T-helper 2 cell treated with Interferon-gamma antibody and Interleukin-4, amounts not matched to agents 5 μg/mL and 100 μg/mL, for 36 hours (primary cell): ENCODE results near the gene SMAD3.
"Not testable (repeated sequence)": the region's sequence is repeated elsewhere in the genome, so short reads cannot be mapped to it uniquely, and the experiment has no call there.

ENCODE experiments used
- DNase-seq: peaks from one replicate; pipeline ENCODE4 v3.0.0; 2021; ENCODE audit warnings: low spot score
- H3K27ac Mint-ChIP-seq: one replicate; pipeline ENCODE4 v1.8.0; 2021; ENCODE audit warnings: mild to moderate bottlenecking, mixed read lengths
- H3K27me3 Mint-ChIP-seq: one replicate; pipeline ENCODE4 v1.8.0; 2021; ENCODE audit warnings: low read depth, mixed read lengths
- H3K36me3 Mint-ChIP-seq: one replicate; pipeline ENCODE4 v1.8.0; 2021; ENCODE audit warnings: low read depth, mixed read lengths
- H3K4me1 Mint-ChIP-seq: one replicate; pipeline ENCODE4 v1.8.0; 2021; ENCODE audit warnings: low read depth, mixed read lengths
- H3K4me3 Mint-ChIP-seq: one replicate; pipeline ENCODE4 v1.8.0; 2022; ENCODE audit warnings: mild to moderate bottlenecking, moderate library complexity, mixed read lengths
- H3K9me3 Mint-ChIP-seq: one replicate; pipeline ENCODE4 v1.8.0; 2021; ENCODE audit warnings: mixed read lengths

Gene SMAD3

DNA sequence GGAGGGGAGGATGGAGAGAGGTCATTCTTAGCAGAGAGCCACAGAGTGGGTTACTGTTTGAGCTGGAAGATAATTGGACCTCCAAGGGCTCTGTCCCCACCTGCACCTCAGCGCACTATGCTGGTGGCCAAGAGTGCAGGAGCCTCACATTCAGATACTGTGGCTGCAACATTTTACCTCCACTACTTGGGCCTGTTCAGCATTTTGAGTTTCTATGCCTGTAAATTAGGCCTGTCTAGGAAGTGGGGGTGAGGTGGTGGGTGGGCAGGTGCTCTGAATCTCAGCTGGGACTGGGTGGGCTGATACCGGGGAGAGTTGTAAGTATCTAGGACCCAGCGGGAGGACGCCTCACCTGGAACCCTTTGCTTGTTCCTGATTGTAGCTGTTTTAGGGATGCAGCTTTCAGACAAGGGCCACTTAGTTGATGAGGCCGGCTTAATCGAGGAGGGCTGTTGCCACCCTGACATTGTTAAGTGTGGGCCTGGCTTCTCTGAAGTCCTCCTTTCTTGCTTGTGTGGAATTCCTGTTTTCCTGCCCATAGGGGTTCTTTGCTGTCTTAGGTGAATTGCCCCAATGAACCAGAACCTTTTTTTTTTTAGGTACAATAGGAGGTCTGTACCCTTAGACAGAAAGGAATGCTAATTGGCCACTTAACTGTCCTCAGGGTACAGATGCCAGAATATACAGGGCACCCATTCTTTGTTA is 83.8 kb downstream of the SMAD3 start:
- H3K27me3 Mint-ChIP-seq: no peaks in the 10 kb centered on the region
- no peak for DNase-seq
- peaks cover 64% of the 10 kb centered on the region for H3K4me1 Mint-ChIP-seq
- peak overlapping the region; percentile 64 for H3K27ac Mint-ChIP-seq
- H3K4me3 Mint-ChIP-seq: peak overlapping the region; percentile 11
- H3K9me3 Mint-ChIP-seq: no peaks in the 10 kb centered on the region
- peaks cover 16% of the 10 kb centered on the region for H3K36me3 Mint-ChIP-seq

DNA sequence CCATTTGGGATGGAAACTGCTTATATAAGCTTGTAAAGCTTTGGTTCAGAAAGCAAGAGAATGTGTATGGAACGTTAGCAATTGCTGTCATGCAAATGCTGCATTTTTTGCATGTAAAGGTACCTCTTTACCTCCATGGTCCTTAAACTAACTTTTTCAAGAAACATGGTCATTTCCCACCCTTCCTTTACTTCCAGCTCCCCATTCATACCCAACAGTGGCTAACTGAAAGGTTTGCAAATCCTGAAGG is 84.3 kb downstream of the SMAD3 start:
- no peaks in the 10 kb centered on the region for H3K9me3 Mint-ChIP-seq
- H3K36me3 Mint-ChIP-seq: peaks cover 17% of the 10 kb centered on the region
- no peaks in the 10 kb centered on the region for H3K27me3 Mint-ChIP-seq
- no peak for DNase-seq
- H3K4me1 Mint-ChIP-seq: peaks cover 61% of the 10 kb centered on the region
- H3K4me3 Mint-ChIP-seq: peak overlapping the region; percentile 46
- no peak overlapping the region for H3K27ac Mint-ChIP-seq

DNA sequence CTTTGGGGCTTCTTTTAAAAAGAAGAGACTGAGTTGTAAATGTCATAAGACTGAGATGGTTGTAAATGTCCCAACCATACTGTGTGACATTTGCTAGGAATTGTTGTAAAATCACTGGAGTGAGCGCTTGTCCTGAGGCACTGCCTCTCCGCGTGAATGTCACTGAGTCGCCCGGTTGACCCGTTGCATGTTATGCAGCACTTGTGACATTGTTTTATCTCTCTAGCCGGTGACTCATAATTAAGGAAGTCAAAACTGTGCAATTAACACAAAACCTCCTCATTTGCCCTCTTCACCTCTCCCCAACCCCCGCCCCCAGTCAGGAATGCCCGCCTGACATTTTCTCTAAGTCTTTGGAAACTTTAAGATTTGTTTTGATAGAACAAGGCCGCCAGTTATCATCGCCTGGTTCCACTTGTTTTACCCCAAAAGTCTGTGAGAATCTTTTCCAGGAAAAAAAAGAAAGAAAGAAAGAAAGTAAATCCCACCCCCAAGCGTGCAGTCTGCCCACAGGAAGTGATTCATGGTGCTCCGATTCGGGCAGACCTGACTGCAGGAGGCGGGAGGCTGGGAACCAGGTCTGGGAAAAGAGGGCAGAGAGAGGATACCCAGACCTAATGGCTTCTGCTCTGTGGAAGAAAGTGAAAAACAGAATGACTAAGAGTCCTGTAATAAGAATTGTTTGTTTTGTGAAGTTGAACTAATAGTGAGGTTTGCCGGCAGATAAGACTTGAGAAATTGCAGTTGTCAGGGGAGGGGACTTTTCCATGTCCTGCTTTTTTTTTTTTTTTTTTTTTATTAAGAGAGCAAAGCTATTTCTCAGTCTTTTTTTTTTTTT is 84.8 kb downstream of the SMAD3 start:
- H3K27me3 Mint-ChIP-seq: no peaks in the 10 kb centered on the region
- peak; percentile 55 for DNase-seq
- H3K4me3 Mint-ChIP-seq: peak overlapping the region; percentile 46
- peaks cover 21% of the 10 kb centered on the region for H3K36me3 Mint-ChIP-seq
- peaks cover 56% of the 10 kb centered on the region for H3K4me1 Mint-ChIP-seq
- no peaks in the 10 kb centered on the region for H3K9me3 Mint-ChIP-seq
- peak overlapping the region; percentile 21 for H3K27ac Mint-ChIP-seq

GRCh38 chr15:67152429-67152828 is 87.0 kb downstream of the SMAD3 start:
- H3K27ac Mint-ChIP-seq: no peak overlapping the region
- H3K27me3 Mint-ChIP-seq: no peaks in the 10 kb centered on the region
- H3K4me3 Mint-ChIP-seq: no peak overlapping the region
- peaks cover 35% of the 10 kb centered on the region for H3K36me3 Mint-ChIP-seq
- no peaks in the 10 kb centered on the region for H3K9me3 Mint-ChIP-seq
- DNase-seq: no peak
- peaks cover 40% of the 10 kb centered on the region for H3K4me1 Mint-ChIP-seq

DNA sequence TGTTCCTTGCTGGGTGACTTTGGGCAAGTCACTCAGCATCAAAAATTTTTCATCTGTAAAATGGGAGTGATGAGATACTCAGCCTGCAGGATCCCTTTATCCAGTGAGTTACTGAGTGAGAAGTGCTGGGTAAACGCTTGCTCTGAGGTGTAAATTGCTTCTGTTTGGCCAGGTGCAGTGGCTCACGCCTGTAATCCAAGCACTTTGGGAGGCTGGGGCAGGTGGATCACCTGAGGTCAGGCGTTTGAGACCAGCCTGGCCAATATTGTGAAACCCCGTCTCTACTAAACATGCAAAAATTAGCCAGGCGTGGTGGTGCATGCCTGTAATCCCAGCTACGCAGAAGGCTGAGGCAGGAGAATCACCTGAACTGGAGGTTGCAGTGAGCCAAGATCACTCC is 87.6 kb downstream of the SMAD3 start:
- not testable (repeated sequence) for H3K4me3 Mint-ChIP-seq, H3K27ac Mint-ChIP-seq, H3K9me3 Mint-ChIP-seq, H3K27me3 Mint-ChIP-seq, DNase-seq
- H3K36me3 Mint-ChIP-seq: peaks cover 38% of the 10 kb centered on the region
- peaks cover 40% of the 10 kb centered on the region for H3K4me1 Mint-ChIP-seq

GRCh38 chr15:67154249-67154648 is 88.8 kb downstream of the SMAD3 start:
- Mint-ChIP-seq H3K9me3 (no peaks in the 10 kb centered on the region), H3K27ac (no peak overlapping the region), H3K4me1 (peaks cover 36% of the 10 kb centered on the region), H3K4me3 (no peak overlapping the region), H3K27me3 (no peaks in the 10 kb centered on the region), H3K36me3 (peaks cover 41% of the 10 kb centered on the region)
- DNase-seq: no peak

GRCh38 chr15:67156426-67156825 is 91.0 kb downstream of the SMAD3 start:
- no peak overlapping the region for H3K27ac Mint-ChIP-seq
- DNase-seq: no peak
- H3K27me3 Mint-ChIP-seq: no peaks in the 10 kb centered on the region
- H3K4me1 Mint-ChIP-seq: peaks cover 31% of the 10 kb centered on the region
- H3K36me3 Mint-ChIP-seq: peaks cover 39% of the 10 kb centered on the region
- no peak overlapping the region for H3K4me3 Mint-ChIP-seq
- H3K9me3 Mint-ChIP-seq: no peaks in the 10 kb centered on the region

- H3K27ac Mint-ChIP-seq: no peak overlapping the region
- H3K4me3 Mint-ChIP-seq: no peak overlapping the region
- no peaks in the 10 kb centered on the region for H3K27me3 Mint-ChIP-seq
- no peaks in the 10 kb centered on the region for H3K9me3 Mint-ChIP-seq
- peaks cover 31% of the 10 kb centered on the region for H3K4me1 Mint-ChIP-seq
- H3K36me3 Mint-ChIP-seq: peaks cover 39% of the 10 kb centered on the region
- no peak for DNase-seq
These were observed 91.4 kb downstream of the SMAD3 start for GRCh38 chr15:67156834-67157233.

- Mint-ChIP-seq H3K9me3 (no peaks in the 10 kb centered on the region), H3K4me1 (peaks cover 27% of the 10 kb centered on the region), H3K27me3 (no peaks in the 10 kb centered on the region), H3K27ac (no peak overlapping the region), H3K36me3 (peaks cover 35% of the 10 kb centered on the region), H3K4me3 (no peak overlapping the region)
- no peak for DNase-seq
These were observed 92.3 kb downstream of the SMAD3 start for GRCh38 chr15:67157521-67158252.

- H3K4me3 Mint-ChIP-seq: no peak overlapping the region
- H3K4me1 Mint-ChIP-seq: peaks cover 25% of the 10 kb centered on the region
- peaks cover 32% of the 10 kb centered on the region for H3K36me3 Mint-ChIP-seq
- DNase-seq: no peak
- no peaks in the 10 kb centered on the region for H3K27me3 Mint-ChIP-seq
- no peaks in the 10 kb centered on the region for H3K9me3 Mint-ChIP-seq
- no peak overlapping the region for H3K27ac Mint-ChIP-seq
These were observed 93.0 kb downstream of the SMAD3 start for GRCh38 chr15:67158367-67158766.

GRCh38 chr15:67161412-67161811 is 96.0 kb downstream of the SMAD3 start:
- H3K4me1 Mint-ChIP-seq: peaks cover 22% of the 10 kb centered on the region
- no peaks in the 10 kb centered on the region for H3K9me3 Mint-ChIP-seq
- H3K27me3 Mint-ChIP-seq: no peaks in the 10 kb centered on the region
- no peak overlapping the region for H3K4me3 Mint-ChIP-seq
- no peak for DNase-seq
- H3K27ac Mint-ChIP-seq: no peak overlapping the region
- H3K36me3 Mint-ChIP-seq: peaks cover 18% of the 10 kb centered on the region

DNA sequence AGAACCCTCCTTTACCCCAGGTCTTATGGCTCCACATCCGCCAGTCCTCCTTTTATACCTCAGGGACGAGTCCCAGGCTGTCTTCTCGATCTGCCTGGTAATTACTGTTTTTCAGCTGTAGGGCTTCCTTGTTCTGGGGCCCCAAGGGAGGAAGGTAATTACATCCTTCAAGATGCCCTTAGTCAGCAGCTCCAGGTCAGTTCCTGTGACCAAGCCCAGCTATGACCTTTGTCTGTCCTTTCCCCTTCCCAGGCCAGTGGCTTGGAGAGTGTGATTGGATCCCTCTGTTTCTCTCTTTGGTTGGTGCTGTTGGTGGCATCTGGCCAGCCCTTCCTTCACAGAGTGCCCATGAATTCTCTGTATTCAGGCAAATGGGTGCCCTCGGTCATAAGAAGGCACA is 96.5 kb downstream of the SMAD3 start:
- DNase-seq: no peak
- Mint-ChIP-seq H3K4me1 (peaks cover 21% of the 10 kb centered on the region), H3K36me3 (peaks cover 18% of the 10 kb centered on the region), H3K27me3 (no peaks in the 10 kb centered on the region), H3K4me3 (no peak overlapping the region), H3K9me3 (no peaks in the 10 kb centered on the region), H3K27ac (no peak overlapping the region)

DNA sequence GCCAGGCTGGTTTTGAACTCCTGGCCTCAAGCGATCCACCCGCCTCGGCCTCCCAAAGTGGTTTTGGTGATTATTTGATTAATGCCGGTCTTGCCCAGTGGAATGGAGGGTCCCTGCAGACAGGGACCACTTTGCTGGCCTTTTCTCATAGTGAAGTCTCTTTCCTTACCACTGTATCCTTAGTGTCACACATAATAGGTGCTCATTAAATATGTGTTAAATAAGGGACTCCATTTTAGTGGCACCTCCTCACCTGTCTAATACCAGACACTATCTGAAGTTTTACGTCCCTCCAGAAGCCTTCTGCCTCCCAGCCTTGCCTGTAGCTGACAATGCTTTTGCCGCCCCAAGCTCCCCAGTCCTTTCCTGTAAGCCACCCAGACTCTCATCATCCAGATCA is 97.8 kb downstream of the SMAD3 start:
- Mint-ChIP-seq H3K27me3 (no peaks in the 10 kb centered on the region), H3K9me3 (no peaks in the 10 kb centered on the region), H3K27ac (no peak overlapping the region), H3K4me1 (peaks cover 10% of the 10 kb centered on the region), H3K4me3 (no peak overlapping the region), H3K36me3 (peaks cover 22% of the 10 kb centered on the region)
- no peak for DNase-seq

DNA sequence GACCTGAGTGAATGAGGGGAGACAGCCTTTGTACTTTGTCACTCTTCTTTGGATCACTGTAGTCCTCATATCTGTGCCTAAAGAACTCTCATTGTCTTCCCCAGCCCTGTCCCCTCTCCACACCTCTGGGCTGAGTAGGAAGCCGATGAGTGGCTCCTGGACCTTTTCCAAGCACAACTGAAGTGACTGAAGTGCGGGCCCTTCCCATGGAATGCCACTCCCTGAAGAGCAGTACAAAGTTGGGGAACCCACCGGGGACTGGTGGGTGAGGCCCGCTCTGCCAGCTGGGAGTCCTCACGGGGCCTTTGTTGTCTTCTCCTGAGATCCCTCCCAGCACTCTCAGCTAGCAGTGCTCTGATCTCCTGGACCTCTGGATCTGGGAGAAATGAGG is 99.0 kb downstream of the SMAD3 start:
- H3K36me3 Mint-ChIP-seq: peaks cover 27% of the 10 kb centered on the region
- H3K9me3 Mint-ChIP-seq: no peaks in the 10 kb centered on the region
- H3K27me3 Mint-ChIP-seq: no peaks in the 10 kb centered on the region
- H3K27ac Mint-ChIP-seq: no peak overlapping the region
- no peak for DNase-seq
- H3K4me1 Mint-ChIP-seq: peaks cover 4% of the 10 kb centered on the region
- H3K4me3 Mint-ChIP-seq: no peak overlapping the region
